H9 (cell line): ENCODE results near the gene PTPN11. TPM values are rescaled to one million over a fixed set of nuclear protein-coding genes. Genes with fewer than 3 reads are reported as not detected.

Experiments
- DNase-seq: peaks from one replicate; pipeline ENCODE4 v3.0.0-alpha.2; 2017
- H2AFZ ChIP-seq: one replicate; pipeline ENCODE4 v1.6.1; 2013; ENCODE audit warnings: mild to moderate bottlenecking, low read length, control low read depth, moderate library complexity
- H2AK5ac ChIP-seq: 2 replicates; pipeline ENCODE4 v1.6.1; 2013; ENCODE audit warnings: low read length, control low read depth, mixed read lengths; ENCODE audit not compliant: insufficient read length
- H2BK120ac ChIP-seq: one replicate; pipeline ENCODE4 v1.6.1; 2013; ENCODE audit warnings: low read depth, mild to moderate bottlenecking, low read length, control low read depth, inconsistent platforms; ENCODE audit not compliant: poor library complexity, severe bottlenecking
- H2BK12ac ChIP-seq: 2 replicates; pipeline ENCODE4 v1.6.1; 2013; ENCODE audit warnings: low read length, control low read depth, mixed read lengths, low read depth; ENCODE audit not compliant: insufficient read length
- H2BK15ac ChIP-seq: 2 replicates; pipeline ENCODE4 v1.6.1; 2013; ENCODE audit warnings: low read depth, low read length, control low read depth
- H2BK20ac ChIP-seq: one replicate; pipeline ENCODE4 v1.6.1; 2013; ENCODE audit warnings: low read depth, mild to moderate bottlenecking, low read length, control low read depth, inconsistent platforms; ENCODE audit not compliant: poor library complexity, severe bottlenecking
- H2BK5ac ChIP-seq: 2 replicates; pipeline ENCODE4 v1.6.1; 2013; ENCODE audit warnings: low read length, control low read depth, mixed read lengths; ENCODE audit not compliant: insufficient read length
- H3K14ac ChIP-seq: 2 replicates; pipeline ENCODE4 v1.6.1; 2013; ENCODE audit warnings: low read length, control low read depth; ENCODE audit not compliant: insufficient read depth
- H3K18ac ChIP-seq: 2 replicates; pipeline ENCODE4 v1.6.1; 2013; ENCODE audit warnings: low read depth, mild to moderate bottlenecking, mixed read lengths, low read length, control low read depth; ENCODE audit not compliant: insufficient read length
- H3K23ac ChIP-seq: 2 replicates; pipeline ENCODE4 v1.6.1; 2013; ENCODE audit warnings: low read length, control low read depth, mixed read lengths, low read depth; ENCODE audit not compliant: insufficient read length
- H3K23me2 ChIP-seq: 2 replicates; pipeline ENCODE4 v1.6.1; 2013; ENCODE audit warnings: low read depth, mild to moderate bottlenecking, mixed read lengths, low read length, control low read depth; ENCODE audit not compliant: insufficient read length, poor library complexity, severe bottlenecking
- H3K27ac ChIP-seq: 2 replicates; pipeline ENCODE4 v1.5.1; 2013; ENCODE audit warnings: low read length, control low read depth, mixed read lengths, low read depth; ENCODE audit not compliant: insufficient read length
- H3K27me3 ChIP-seq: 2 replicates; pipeline ENCODE4 v1.6.1; 2013; ENCODE audit warnings: low read length, control low read depth, inconsistent platforms; ENCODE audit not compliant: insufficient read depth
- H3K4ac ChIP-seq: 2 replicates; pipeline ENCODE4 v1.6.1; 2013; ENCODE audit warnings: low read depth, mild to moderate bottlenecking, control low read depth, inconsistent platforms, low read length, moderate library complexity
- H3K4me1 ChIP-seq: 2 replicates; pipeline ENCODE4 v1.6.1; 2013; ENCODE audit warnings: low read length, control low read depth, inconsistent platforms; ENCODE audit not compliant: insufficient read depth
- H3K4me2 ChIP-seq: 2 replicates; pipeline ENCODE4 v1.6.1; 2013; ENCODE audit warnings: low read length, control low read depth, mixed read lengths; ENCODE audit not compliant: insufficient read length, insufficient read depth
- H3K56ac ChIP-seq: 2 replicates; pipeline ENCODE4 v1.6.1; 2013; ENCODE audit warnings: low read depth, mild to moderate bottlenecking, mixed read lengths, low read length, control low read depth; ENCODE audit not compliant: insufficient read length
- H3K79me1 ChIP-seq: 2 replicates; pipeline ENCODE4 v1.6.1; 2013; ENCODE audit warnings: low read depth, mild to moderate bottlenecking, moderate library complexity, low read length, control low read depth, inconsistent platforms; ENCODE audit not compliant: insufficient read depth, poor library complexity, severe bottlenecking
- H3K79me2 ChIP-seq: 2 replicates; pipeline ENCODE4 v1.6.1; 2013; ENCODE audit warnings: low read length, control low read depth, inconsistent platforms; ENCODE audit not compliant: insufficient read depth
- H3K9ac ChIP-seq: 2 replicates; pipeline ENCODE4 v1.6.1; 2013; ENCODE audit warnings: low read length, control low read depth, mixed read lengths; ENCODE audit not compliant: insufficient read length; ENCODE audit errors: extremely low read depth
- H3K9me3 ChIP-seq: one replicate; pipeline ENCODE4 v1.6.1; 2013; ENCODE audit warnings: low read depth, low read length, inconsistent platforms; ENCODE audit not compliant: control insufficient read depth
- H3T11ph ChIP-seq: one replicate; pipeline ENCODE4 v1.6.1; 2013; ENCODE audit warnings: mild to moderate bottlenecking, low read length, control low read depth, inconsistent platforms
- H4K20me1 ChIP-seq: one replicate; pipeline ENCODE4 v1.6.1; 2013; ENCODE audit not compliant: control insufficient read depth, insufficient read length, insufficient read depth
- H4K5ac ChIP-seq: 2 replicates; pipeline ENCODE4 v1.6.1; 2013; ENCODE audit warnings: low read depth, mild to moderate bottlenecking, mixed read lengths, low read length, control low read depth; ENCODE audit not compliant: insufficient read length
- H4K8ac ChIP-seq: replicated peaks from 2 replicates; pipeline ENCODE4 v1.6.1; 2013; ENCODE audit warnings: low read length, control low read depth, mixed read lengths, low read depth; ENCODE audit not compliant: insufficient read length
- H4K91ac ChIP-seq: 2 replicates; pipeline ENCODE4 v1.6.1; 2013; ENCODE audit warnings: low read depth, mild to moderate bottlenecking, moderate library complexity, mixed read lengths, low read length, control low read depth; ENCODE audit not compliant: insufficient read length
- H3K27ac Mint-ChIP-seq, 3 experiments: 2 replicates in 2 of 3; 3 replicates in 1 of 3; pipeline ENCODE4 v1.8.0; 2020 to 2021; ENCODE audit warnings: mixed read lengths in 3 of 3, mild to moderate bottlenecking in 1 of 3, moderate library complexity in 1 of 3
- H3K27me3 Mint-ChIP-seq: 2 replicates; pipeline ENCODE4 v1.8.0; 2021; ENCODE audit warnings: low read depth, mild to moderate bottlenecking, moderate library complexity, mixed read lengths
- H3K36me3 Mint-ChIP-seq, 3 experiments: 2 replicates in 2 of 3; 3 replicates in 1 of 3; pipeline ENCODE4 v1.8.0; 2020 to 2021; ENCODE audit warnings: low read depth in 3 of 3, mixed read lengths in 3 of 3; ENCODE audit not compliant: insufficient read depth in 1 of 3
- H3K4me1 Mint-ChIP-seq, 2 experiments: 2 replicates each; pipeline ENCODE4 v1.8.0; 2020; ENCODE audit warnings: mixed read lengths in 2 of 2
- H3K4me3 Mint-ChIP-seq, 2 experiments: 2 replicates in 1 of 2; 3 replicates in 1 of 2; pipeline ENCODE4 v1.8.0; 2020 to 2021; ENCODE audit warnings: mild to moderate bottlenecking in 2 of 2, mixed read lengths in 2 of 2, moderate library complexity in 1 of 2
- H3K9me3 Mint-ChIP-seq, 2 experiments: 2 replicates in 1 of 2; 3 replicates in 1 of 2; pipeline ENCODE4 v1.8.0; 2020; ENCODE audit warnings: mild to moderate bottlenecking in 2 of 2, mixed read lengths in 2 of 2, moderate library complexity in 1 of 2
- CTCF ChIP-seq: fragments of 200-600 bp; sonication (generic); conservative IDR thresholded peaks from 3 replicates; pipeline ENCODE4 v1.8.0; 2021; ENCODE audit warnings: antibody characterized with exemption, mild to moderate bottlenecking
- WGBS: extraction: QIAGEN DNeasy Blood & Tissue Kit; methylation state at CpG from one replicate; pipeline ENCODE4 v1.1.7; 2013; ENCODE audit warnings: missing lambda C conversion rate, low lambda C conversion rate, mixed read lengths; ENCODE audit not compliant: insufficient read length; ENCODE audit errors: extremely low coverage; 5-methylcytosine and 5-hydroxymethylcytosine counted together
- total RNA-seq: library from RNA; stranded (reverse); gene quantifications from 2 replicates; pipeline ENCODE4 v1.2.1, GENCODE V29; 2021

The PTPN11 gene
- total RNA-seq, 1 experiment from 2014 or later, result 112 TPM

- peaks cover 36% of the 10 kb centered on the region for H3K79me2 ChIP-seq
- no peak overlapping the region for H3K14ac ChIP-seq
- H3K27ac ChIP-seq, result no peak overlapping the region
- H2BK120ac ChIP-seq, result no peak overlapping the region
- H2AK5ac ChIP-seq, result no peak overlapping the region
- H3K4me1 Mint-ChIP-seq, result peaks cover 10 to 13% of the 10 kb centered on the region in 2 experiments; a peak in 2 of 4 replicates
- no peak overlapping the region for H2BK12ac ChIP-seq
- TF ChIP-seq CTCF, result no peak
- H3K9ac ChIP-seq, result no peak overlapping the region
- no peak overlapping the region for H2BK15ac ChIP-seq
- no peak overlapping the region for H3T11ph ChIP-seq
- no peak overlapping the region for H4K91ac ChIP-seq
- no peak overlapping the region for H3K4ac ChIP-seq
- H4K20me1 ChIP-seq, result peaks cover 2% of the 10 kb centered on the region
- no peak overlapping the region for H2AFZ ChIP-seq
- no peak for DNase-seq
- H3K79me1 ChIP-seq, result peaks cover 14% of the 10 kb centered on the region
- no peak overlapping the region for H3K18ac ChIP-seq
- no peak overlapping the region for H3K4me2 ChIP-seq
- no peak overlapping the region for H4K5ac ChIP-seq
- no peak overlapping the region for H4K8ac ChIP-seq
- H3K23me2 ChIP-seq, result peaks cover 3% of the 10 kb centered on the region
- peaks cover 3 to 11% (median 10%) of the 10 kb centered on the region in 3 experiments; a peak in 5 of 7 replicates for H3K36me3 Mint-ChIP-seq
- no CpG with 5 or more reads among the region's 3 CpGs for WGBS
- H2BK20ac ChIP-seq, result no peak overlapping the region
- H3K4me1 ChIP-seq, result no peaks in the 10 kb centered on the region
- no peak overlapping the region for H3K56ac ChIP-seq
- no peak overlapping the region for H2BK5ac ChIP-seq
- no peaks in the 10 kb centered on the region for H3K9me3 ChIP-seq
- no peak overlapping the region for H3K23ac ChIP-seq
- H3K9me3 Mint-ChIP-seq, result no peaks in the 10 kb centered on the region
- no peaks in the 10 kb centered on the region for H3K27me3 ChIP-seq
- H3K4me3 Mint-ChIP-seq, result no peak overlapping the region
- H3K27ac Mint-ChIP-seq, result peak overlapping the region in 2 of 3 experiments; percentile 17 to 34; a peak in 4 of 7 replicates
- no peaks in the 10 kb centered on the region for H3K27me3 Mint-ChIP-seq
Observed at GRCh38 chr12:112424126-112424525, 5.4 kb downstream of the PTPN11 start.
